Skeletal muscle tissue (tissue), 4 donors: Measurements from ENCODE around the gene TSPAN14. TPM values are rescaled to one million over a fixed set of nuclear protein-coding genes. Genes with fewer than 3 reads are reported as not detected.
A peak's percentile ranks its signal among the peaks of the same experiment; 100 is the strongest.
"Not testable (repeated sequence)": the region's sequence is repeated elsewhere in the genome, so short reads cannot be mapped to it uniquely, and the experiment has no call there.

Source experiments
- H3K27ac ChIP-seq: one replicate; pipeline ENCODE4 v1.7.0; 2013; ENCODE audit warnings: mild to moderate bottlenecking, low read depth, low read length, inconsistent platforms
- H3K27me3 ChIP-seq, 3 donors: one replicate each; pipeline ENCODE4 v1.7.0; 2013; ENCODE audit warnings: low read length in 3 of 3; ENCODE audit not compliant: control insufficient read depth in 3 of 3, insufficient read depth in 3 of 3
- H3K36me3 ChIP-seq, 3 donors: one replicate each; pipeline ENCODE4 v1.7.0; 2013; ENCODE audit warnings: low read length in 3 of 3; ENCODE audit not compliant: control insufficient read depth in 3 of 3, insufficient read depth in 3 of 3
- H3K4me1 ChIP-seq, 3 donors: one replicate each; pipeline ENCODE4 v1.7.0; 2013; ENCODE audit warnings: low read length in 3 of 3, mild to moderate bottlenecking in 3 of 3; ENCODE audit not compliant: control insufficient read depth in 3 of 3, insufficient read depth in 3 of 3
- H3K4me3 ChIP-seq, 3 donors: one replicate each; pipeline ENCODE4 v1.7.0; 2013; ENCODE audit warnings: low read length in 3 of 3
- H3K9ac ChIP-seq, 3 donors: one replicate each; pipeline ENCODE4 v1.7.0; 2013; ENCODE audit warnings: low read length in 3 of 3, mild to moderate bottlenecking in 3 of 3, moderate library complexity in 2 of 3, low read depth in 1 of 3
- H3K9me3 ChIP-seq, 3 donors: one replicate each; pipeline ENCODE4 v1.7.0; 2013; ENCODE audit warnings: low read length in 3 of 3; ENCODE audit not compliant: control insufficient read depth in 3 of 3
- total RNA-seq: library from RNA; depleted of rRNA; stranded (reverse); fragments of >200 nt; gene quantifications from one replicate; pipeline ENCODE4 v1.2.3, GENCODE V29; 2014
- donor health status: Osteomylitis.

TSPAN14 gene
- total RNA-seq, 1 donor from 2014 or later: 6.3 TPM

DNA sequence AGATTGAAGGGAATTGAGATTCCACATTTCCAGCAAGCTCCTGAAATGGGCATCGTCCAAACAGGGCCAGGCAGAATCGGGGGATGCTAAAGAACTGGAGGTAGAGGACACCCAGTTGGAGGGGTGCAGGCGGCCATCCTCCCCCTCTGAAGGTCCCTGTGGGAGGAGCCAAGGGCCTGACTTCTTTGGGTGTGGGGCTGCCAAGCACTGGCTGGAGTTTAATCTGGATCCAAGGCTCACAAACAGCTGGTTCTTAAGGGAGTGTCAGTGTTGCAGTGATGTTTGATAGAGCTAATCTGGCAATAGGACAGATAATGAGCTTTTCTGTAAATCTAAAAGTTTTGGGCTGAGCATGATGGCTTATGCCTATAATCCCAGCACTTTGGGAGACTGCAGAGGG, 20.8 kb downstream of the TSPAN14 start:
- Histone ChIP-seq H3K4me1 (peaks cover 28 to 35% (median 29%) of the 10 kb centered on the region in 3 donors), H3K9ac (no peak overlapping the region), H3K27me3 (no peaks in the 10 kb centered on the region), H3K27ac (peak overlapping the region; percentile 28), H3K9me3 (peaks cover 0 to 3% (median 0%) of the 10 kb centered on the region in 3 donors), H3K36me3 (peaks cover 0 to 5% (median 2%) of the 10 kb centered on the region in 3 donors), H3K4me3 (no peak overlapping the region)

DNA sequence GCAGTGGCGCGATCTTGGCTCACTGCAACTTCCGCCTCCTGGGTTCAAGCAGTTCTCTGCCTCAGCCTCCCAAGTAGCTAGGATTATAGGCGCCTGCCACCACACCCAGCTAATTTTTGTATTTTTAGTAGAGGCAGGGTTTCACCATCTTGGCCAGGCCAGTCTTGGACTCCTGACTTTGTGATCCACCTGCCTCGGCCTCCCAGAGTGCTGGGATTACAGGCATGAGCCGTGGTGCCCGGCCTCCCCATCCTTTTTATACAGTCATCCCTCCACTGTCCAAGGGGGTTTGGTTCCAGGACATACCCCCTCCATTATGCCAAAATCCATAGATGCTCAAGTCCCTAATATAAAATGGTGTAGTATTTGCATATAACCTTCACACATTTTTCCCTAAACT, 21.5 kb downstream of the TSPAN14 start:
- H3K27me3 ChIP-seq, H3K27ac ChIP-seq, H3K4me3 ChIP-seq, H3K9me3 ChIP-seq, H3K36me3 ChIP-seq, H3K9ac ChIP-seq: not testable (repeated sequence)
- peaks cover 27 to 35% (median 28%) of the 10 kb centered on the region in 3 donors for H3K4me1 ChIP-seq

DNA sequence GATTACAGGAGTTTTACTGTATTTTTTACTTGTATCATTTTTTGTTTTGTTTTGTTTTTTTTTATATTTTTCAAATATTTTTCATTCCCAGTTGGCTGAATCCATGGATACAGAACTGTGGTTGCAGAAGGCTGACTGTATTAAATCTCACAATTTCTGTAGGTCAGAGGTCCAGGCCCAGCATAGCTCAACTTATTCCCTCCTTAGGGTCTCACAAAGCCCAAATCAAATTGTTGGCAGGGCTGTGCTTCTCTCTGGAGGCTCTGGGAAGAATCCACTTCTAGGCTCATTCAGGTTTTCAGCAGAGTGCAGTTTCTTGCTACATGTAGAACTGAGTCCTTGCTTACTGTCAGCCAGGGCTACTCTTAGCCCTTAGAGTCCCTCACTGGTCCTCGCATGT, 22.6 kb downstream of the TSPAN14 start:
- H3K27me3 ChIP-seq: no peaks in the 10 kb centered on the region
- no peak overlapping the region for H3K4me3 ChIP-seq
- H3K27ac ChIP-seq: no peak overlapping the region
- peaks cover 17 to 27% (median 26%) of the 10 kb centered on the region in 3 donors for H3K4me1 ChIP-seq
- H3K9ac ChIP-seq: no peak overlapping the region
- H3K9me3 ChIP-seq: peaks cover 0 to 3% (median 0%) of the 10 kb centered on the region in 3 donors
- H3K36me3 ChIP-seq: peaks cover 0 to 5% (median 2%) of the 10 kb centered on the region in 3 donors

DNA sequence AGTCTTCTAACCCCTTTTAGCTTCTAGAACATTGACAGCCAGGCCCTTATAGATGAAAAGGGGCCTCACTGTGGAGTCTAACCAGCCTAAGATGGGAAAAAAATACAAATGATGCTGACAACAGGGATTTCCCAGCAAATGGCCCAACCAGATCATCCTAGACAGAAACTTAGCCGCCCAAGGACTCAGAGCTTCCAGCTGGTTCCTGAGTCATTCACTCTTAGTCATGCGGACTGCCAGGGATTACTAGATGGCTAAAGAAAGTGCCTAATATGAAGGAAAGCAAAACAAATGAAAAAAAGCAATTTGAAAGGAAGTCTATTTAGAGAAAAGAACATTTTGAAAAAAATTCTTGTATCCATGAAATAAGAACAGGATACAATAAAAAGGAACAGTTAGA, 23.7 kb downstream of the TSPAN14 start:
- Histone ChIP-seq H3K9me3 (peaks cover 0 to 3% (median 0%) of the 10 kb centered on the region in 3 donors), H3K9ac (no peak overlapping the region), H3K27ac (no peak overlapping the region), H3K27me3 (no peaks in the 10 kb centered on the region), H3K4me1 (peaks cover 10 to 24% (median 21%) of the 10 kb centered on the region in 3 donors), H3K4me3 (no peak overlapping the region), H3K36me3 (peaks cover 0 to 5% (median 2%) of the 10 kb centered on the region in 3 donors)

DNA sequence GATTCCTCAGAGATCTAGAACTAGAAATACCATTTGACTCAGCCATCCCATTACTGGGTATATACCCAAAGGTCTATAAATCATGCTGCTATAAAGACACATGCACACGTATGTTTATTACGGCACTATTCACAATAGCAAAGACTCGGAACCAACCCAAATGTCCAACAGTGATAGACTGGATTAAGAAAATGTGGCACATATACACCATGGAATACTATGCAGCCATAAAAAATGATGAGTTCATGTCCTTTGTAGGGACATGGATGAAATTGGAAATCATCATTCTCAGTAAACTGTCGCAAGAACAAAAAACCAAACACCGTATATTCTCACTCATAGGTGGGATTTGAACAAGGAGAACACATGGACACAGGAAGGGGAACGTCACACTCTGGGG, 26.3 kb downstream of the TSPAN14 start:
- not testable (repeated sequence) for H3K4me3 ChIP-seq, H3K36me3 ChIP-seq, H3K27me3 ChIP-seq, H3K27ac ChIP-seq, H3K9me3 ChIP-seq, H3K9ac ChIP-seq
- peaks cover 5 to 11% (median 8%) of the 10 kb centered on the region in 3 donors for H3K4me1 ChIP-seq

DNA sequence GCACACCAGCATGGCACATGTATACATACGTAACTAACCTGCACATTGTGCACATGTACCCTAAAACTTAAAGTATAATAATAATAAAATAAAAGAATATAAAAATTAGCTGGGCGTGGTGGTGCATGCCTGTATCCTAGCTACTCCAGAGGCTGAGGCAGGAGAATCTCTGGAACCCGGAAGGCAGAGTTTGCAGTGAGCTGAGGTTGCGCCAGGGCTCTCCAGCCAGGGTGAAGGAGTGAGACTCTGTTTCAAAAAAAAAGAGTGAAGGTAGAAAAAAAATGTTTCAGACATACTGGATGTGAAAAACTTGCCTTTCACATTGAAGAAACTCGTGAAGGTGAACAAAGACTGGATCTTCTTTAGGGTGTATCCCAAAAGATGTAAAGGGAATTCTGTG, 26.7 kb downstream of the TSPAN14 start:
- Histone ChIP-seq H3K27me3 (no peaks in the 10 kb centered on the region), H3K9ac (no peak overlapping the region), H3K4me3 (no peak overlapping the region), H3K4me1 (peaks cover 7 to 16% (median 13%) of the 10 kb centered on the region in 3 donors), H3K27ac (no peak overlapping the region), H3K9me3 (peaks cover 0 to 3% (median 0%) of the 10 kb centered on the region in 3 donors), H3K36me3 (peaks cover 0 to 5% (median 2%) of the 10 kb centered on the region in 3 donors)

DNA sequence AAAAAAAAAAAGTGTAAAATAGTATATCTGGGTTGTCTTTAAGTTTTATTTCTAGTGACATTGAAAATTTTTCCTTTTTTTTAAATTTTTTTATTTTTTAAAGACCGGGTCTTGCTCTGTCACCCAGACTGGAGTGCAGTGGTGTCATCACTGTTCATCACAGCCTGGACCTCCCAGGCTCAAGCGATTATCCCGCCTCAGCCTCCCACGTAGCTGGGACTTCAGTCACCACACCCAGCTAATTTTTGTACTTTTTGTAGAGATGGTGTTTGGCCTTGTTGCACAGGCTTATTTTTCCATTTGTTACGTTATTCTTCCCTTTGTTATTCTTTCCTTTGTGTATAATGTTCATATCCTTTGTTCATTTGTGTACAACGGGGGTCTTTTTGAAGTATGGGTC, 30.1 kb downstream of the TSPAN14 start:
- H3K27ac ChIP-seq: no peak overlapping the region

DNA sequence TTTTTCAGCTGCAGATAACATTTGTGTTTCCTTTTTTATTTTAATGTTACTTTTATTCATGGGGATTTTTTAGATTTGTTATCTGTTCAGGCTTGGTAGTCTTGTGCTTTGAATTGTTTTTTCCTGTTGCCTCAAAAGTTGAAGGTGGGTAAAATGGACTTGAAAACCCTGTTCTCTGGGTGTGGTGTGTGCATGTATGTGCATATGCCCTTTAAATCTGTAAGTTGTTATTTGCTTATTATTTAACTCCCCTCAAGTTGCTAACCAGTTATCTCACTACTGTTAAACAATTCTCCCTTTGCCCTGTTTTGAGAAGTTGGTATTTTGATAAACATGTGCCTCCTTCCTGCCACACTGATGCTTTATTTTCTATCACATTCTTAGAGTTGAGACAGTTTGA, 30.6 kb downstream of the TSPAN14 start:
- no peaks in the 10 kb centered on the region for H3K27me3 ChIP-seq
- H3K9ac ChIP-seq: no peak overlapping the region
- peaks cover 28 to 38% (median 32%) of the 10 kb centered on the region in 3 donors for H3K4me1 ChIP-seq
- peaks cover 3 to 6% (median 6%) of the 10 kb centered on the region in 3 donors for H3K36me3 ChIP-seq
- H3K27ac ChIP-seq: no peak overlapping the region
- H3K9me3 ChIP-seq: no peaks in the 10 kb centered on the region
- no peak overlapping the region for H3K4me3 ChIP-seq

More for the DNA sequence above, 30.1 kb downstream of the TSPAN14 start:
- Histone ChIP-seq H3K9me3 (no peaks in the 10 kb centered on the region), H3K4me1 (peaks cover 28 to 38% (median 29%) of the 10 kb centered on the region in 3 donors), H3K36me3 (peaks cover 2% of the 10 kb centered on the region in 3 donors), H3K27me3 (no peaks in the 10 kb centered on the region), H3K9ac (no peak overlapping the region), H3K4me3 (no peak overlapping the region)

DNA sequence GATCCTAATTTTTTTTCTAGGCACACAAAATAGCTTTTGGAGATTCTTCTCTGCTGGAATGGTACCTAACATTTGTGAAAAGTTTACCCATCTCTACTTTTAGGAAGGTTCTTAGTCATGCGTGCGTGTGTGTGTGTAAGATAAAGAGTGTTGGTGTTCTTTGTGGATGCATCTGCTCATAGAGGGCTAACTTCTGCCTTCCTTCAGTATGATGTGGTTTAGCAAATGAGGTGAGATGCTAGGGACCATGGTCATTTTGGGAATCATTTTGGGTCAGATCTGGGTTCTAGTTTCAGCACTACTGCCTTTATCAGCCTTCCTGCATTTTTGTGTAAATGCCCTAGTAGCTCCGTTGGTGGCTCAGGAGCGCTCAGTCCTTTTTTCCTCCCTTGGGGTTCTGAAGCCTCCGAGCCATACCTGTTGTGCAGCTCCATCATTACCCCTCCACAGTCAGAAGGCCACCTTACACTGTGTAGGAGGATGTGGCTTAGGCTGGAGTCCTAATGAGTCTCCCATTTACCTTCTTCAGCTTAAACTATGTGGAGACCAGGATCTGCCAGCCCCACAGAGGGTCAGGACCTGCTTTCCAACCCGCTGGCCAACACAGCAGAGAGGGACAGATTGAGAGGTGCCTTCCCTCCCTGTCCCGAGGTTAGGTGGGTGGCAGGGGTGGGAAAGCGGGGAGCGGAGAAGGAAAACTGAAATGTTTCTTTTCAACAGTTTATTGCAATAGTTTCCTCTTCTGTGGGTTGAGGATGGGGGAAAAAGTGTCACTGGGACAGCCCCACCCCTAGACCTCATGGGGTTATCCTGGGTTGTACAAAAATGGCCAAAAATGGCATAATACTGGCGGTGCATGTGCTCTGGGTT, 31.2 kb downstream of the TSPAN14 start:
- no peak overlapping the region for H3K27ac ChIP-seq
- H3K9me3 ChIP-seq: no peaks in the 10 kb centered on the region
- no peak overlapping the region for H3K9ac ChIP-seq
- H3K36me3 ChIP-seq: peaks cover 8 to 11% (median 10%) of the 10 kb centered on the region in 3 donors
- H3K27me3 ChIP-seq: no peaks in the 10 kb centered on the region
- H3K4me3 ChIP-seq: no peak overlapping the region
- H3K4me1 ChIP-seq: peaks cover 28 to 38% (median 32%) of the 10 kb centered on the region in 3 donors
